Astrocyte (in vitro differentiated cells and primary cell): ENCODE data around the gene SLC24A5. TPM values are rescaled to one million over a fixed set of nuclear protein-coding genes. Genes with fewer than 3 reads are reported as not detected.

Experiments
- DNase-seq: peaks from one replicate; pipeline ENCODE4 v3.0.0-alpha.2; 2010; ENCODE audit warnings: low read depth
- FAIRE-seq: peaks from 2 replicates; lab custom pipeline; 2011; peaks lifted over from hg19 to GRCh38; lab: Jason Lieb, UNC
- H2AFZ ChIP-seq: 2 replicates; pipeline ENCODE4 v1.6.0; 2012; ENCODE audit warnings: low read depth, low read length, inconsistent platforms
- H3K27ac ChIP-seq: 2 replicates; pipeline ENCODE4 v1.5.1; 2011; ENCODE audit warnings: low read depth, low read length, inconsistent platforms
- H3K27me3 ChIP-seq: 2 replicates; pipeline ENCODE4 v1.6.0; 2011; ENCODE audit warnings: low read length, inconsistent platforms; ENCODE audit not compliant: insufficient read depth
- H3K36me3 ChIP-seq: 2 replicates; pipeline ENCODE4 v1.5.1; 2011; ENCODE audit warnings: low read length, inconsistent platforms; ENCODE audit not compliant: insufficient read depth
- H3K4me1 ChIP-seq: 2 replicates; pipeline ENCODE4 v1.5.1; 2011; ENCODE audit warnings: low read length, inconsistent platforms; ENCODE audit not compliant: insufficient read depth
- H3K4me2 ChIP-seq: 2 replicates; pipeline ENCODE4 v1.6.0; 2012; ENCODE audit warnings: low read length, inconsistent platforms
- H3K4me3 ChIP-seq: 2 replicates; pipeline ENCODE4 v1.5.1; 2011; ENCODE audit warnings: low read depth, mild to moderate bottlenecking, low read length, inconsistent platforms; ENCODE audit not compliant: insufficient read depth
- H3K79me2 ChIP-seq: 2 replicates; pipeline ENCODE4 v1.6.0; 2012; ENCODE audit warnings: mild to moderate bottlenecking, low read length, inconsistent platforms; ENCODE audit not compliant: insufficient read depth
- H3K9ac ChIP-seq: 2 replicates; pipeline ENCODE4 v1.6.0; 2012; ENCODE audit warnings: mild to moderate bottlenecking, low read length, inconsistent platforms
- H3K9me3 ChIP-seq: 2 replicates; pipeline ENCODE4 v1.5.1; 2012; ENCODE audit warnings: low read depth, mild to moderate bottlenecking, low read length, inconsistent platforms; ENCODE audit not compliant: insufficient read depth
- H4K20me1 ChIP-seq: 2 replicates; pipeline ENCODE4 v1.6.0; 2012; ENCODE audit warnings: low read length, inconsistent platforms; ENCODE audit not compliant: insufficient read depth
- H3K27ac Mint-ChIP-seq: one replicate; pipeline ENCODE4 v1.8.0; 2021; ENCODE audit warnings: mild to moderate bottlenecking, mixed read lengths; ENCODE audit not compliant: unreplicated experiment
- H3K27me3 Mint-ChIP-seq: one replicate; pipeline ENCODE4 v1.8.0; 2021; ENCODE audit warnings: low read depth, mixed read lengths; ENCODE audit not compliant: unreplicated experiment
- H3K36me3 Mint-ChIP-seq: one replicate; pipeline ENCODE4 v1.8.0; 2021; ENCODE audit warnings: low read depth, mixed read lengths; ENCODE audit not compliant: unreplicated experiment
- H3K4me1 Mint-ChIP-seq: one replicate; pipeline ENCODE4 v1.8.0; 2021; ENCODE audit warnings: low read depth, mixed read lengths; ENCODE audit not compliant: unreplicated experiment
- H3K4me3 Mint-ChIP-seq: one replicate; pipeline ENCODE4 v1.8.0; 2021; ENCODE audit warnings: mild to moderate bottlenecking, moderate library complexity, mixed read lengths; ENCODE audit not compliant: unreplicated experiment
- H3K9me3 Mint-ChIP-seq: one replicate; pipeline ENCODE4 v1.8.0; 2021; ENCODE audit warnings: mild to moderate bottlenecking, mixed read lengths; ENCODE audit not compliant: unreplicated experiment
- EZH2 ChIP-seq: IDR thresholded peaks from 2 replicates; pipeline ENCODE4 v1.6.1; 2012; ENCODE audit warnings: mild to moderate bottlenecking, low read length, inconsistent platforms; ENCODE audit not compliant: insufficient read depth
- total RNA-seq: library from RNA; stranded (reverse); gene quantifications from 2 replicates; pipeline ENCODE4 v1.2.1, GENCODE V29; 2021
- TF ChIP-seq, protein P1 (sequence below): IDR thresholded peaks from 2 replicates; pipeline ENCODE4 v1.5.1; 2011; ENCODE audit warnings: low read depth, mild to moderate bottlenecking, inconsistent platforms, low read length, moderate library complexity; ENCODE audit not compliant: insufficient read depth

Gene SLC24A5
- total RNA-seq, 1 donor from 2014 or later, result not detected

DNA sequence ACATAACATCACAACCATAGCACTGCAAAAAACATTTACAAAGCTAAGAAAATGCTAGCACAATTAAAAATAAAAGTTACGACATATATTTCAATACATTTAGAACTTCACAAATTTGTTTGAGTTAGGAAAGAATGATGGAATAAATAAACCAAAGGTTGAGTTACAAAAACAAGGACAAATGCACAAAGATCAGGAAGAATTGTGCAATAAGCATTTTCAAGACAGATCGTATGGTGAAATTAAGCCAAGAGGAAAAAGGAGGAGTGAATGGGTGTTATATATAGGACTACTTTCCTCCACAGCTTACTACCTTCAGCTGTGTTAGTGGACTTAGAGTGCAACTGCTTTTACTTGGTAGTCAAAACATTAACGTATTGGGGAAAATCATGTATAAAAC, 64.7 kb downstream of the SLC24A5 start:
- no peak overlapping the region for H3K4me2 ChIP-seq
- Mint-ChIP-seq H3K4me1 (no peaks in the 10 kb centered on the region), H3K27ac (no peak overlapping the region), H3K27me3 (no peaks in the 10 kb centered on the region), H3K9me3 (no peaks in the 10 kb centered on the region), H3K4me3 (no peak overlapping the region), H3K36me3 (no peaks in the 10 kb centered on the region)
- H4K20me1 ChIP-seq, result no peaks in the 10 kb centered on the region
- H3K27ac ChIP-seq, result no peak overlapping the region
- no peaks in the 10 kb centered on the region for H3K9me3 ChIP-seq
- no peak overlapping the region for H2AFZ ChIP-seq
- H3K27me3 ChIP-seq, result no peaks in the 10 kb centered on the region
- no peak overlapping the region for H3K4me3 ChIP-seq
- no peak overlapping the region for H3K9ac ChIP-seq
- H3K4me1 ChIP-seq, result no peaks in the 10 kb centered on the region
- H3K79me2 ChIP-seq, result no peaks in the 10 kb centered on the region
- DNase-seq (no peak), FAIRE-seq (no peak)
- no peaks in the 10 kb centered on the region for H3K36me3 ChIP-seq
- TF ChIP-seq, protein P1, sequence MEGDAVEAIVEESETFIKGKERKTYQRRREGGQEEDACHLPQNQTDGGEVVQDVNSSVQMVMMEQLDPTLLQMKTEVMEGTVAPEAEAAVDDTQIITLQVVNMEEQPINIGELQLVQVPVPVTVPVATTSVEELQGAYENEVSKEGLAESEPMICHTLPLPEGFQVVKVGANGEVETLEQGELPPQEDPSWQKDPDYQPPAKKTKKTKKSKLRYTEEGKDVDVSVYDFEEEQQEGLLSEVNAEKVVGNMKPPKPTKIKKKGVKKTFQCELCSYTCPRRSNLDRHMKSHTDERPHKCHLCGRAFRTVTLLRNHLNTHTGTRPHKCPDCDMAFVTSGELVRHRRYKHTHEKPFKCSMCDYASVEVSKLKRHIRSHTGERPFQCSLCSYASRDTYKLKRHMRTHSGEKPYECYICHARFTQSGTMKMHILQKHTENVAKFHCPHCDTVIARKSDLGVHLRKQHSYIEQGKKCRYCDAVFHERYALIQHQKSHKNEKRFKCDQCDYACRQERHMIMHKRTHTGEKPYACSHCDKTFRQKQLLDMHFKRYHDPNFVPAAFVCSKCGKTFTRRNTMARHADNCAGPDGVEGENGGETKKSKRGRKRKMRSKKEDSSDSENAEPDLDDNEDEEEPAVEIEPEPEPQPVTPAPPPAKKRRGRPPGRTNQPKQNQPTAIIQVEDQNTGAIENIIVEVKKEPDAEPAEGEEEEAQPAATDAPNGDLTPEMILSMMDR, result no peak
- no peak for TF ChIP-seq EZH2

DNA sequence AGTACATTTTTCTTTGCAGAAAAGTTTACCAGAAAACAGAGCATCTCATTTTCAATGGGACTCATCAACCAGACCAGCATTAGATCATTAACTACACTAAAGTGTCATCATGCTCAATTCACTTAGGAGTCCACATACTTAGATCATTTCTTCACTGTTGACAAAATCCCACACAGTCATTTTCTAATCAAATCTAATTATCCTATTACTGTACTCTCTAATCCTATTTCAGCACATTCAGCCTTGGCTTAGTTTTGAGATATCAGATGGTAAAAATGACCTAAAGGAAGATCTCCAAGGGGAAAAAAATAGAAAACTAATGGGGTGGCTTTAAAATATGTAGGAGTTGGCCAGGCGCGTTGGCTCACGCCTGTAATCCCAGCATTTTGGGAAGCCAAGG, 65.5 kb downstream of the SLC24A5 start:
- Histone ChIP-seq H3K79me2 (no peaks in the 10 kb centered on the region), H2AFZ (no peak overlapping the region), H4K20me1 (no peaks in the 10 kb centered on the region), H3K4me1 (peaks cover 2% of the 10 kb centered on the region), H3K9me3 (no peaks in the 10 kb centered on the region), H3K36me3 (no peaks in the 10 kb centered on the region), H3K4me3 (no peak overlapping the region), H3K9ac (no peak overlapping the region), H3K27me3 (no peaks in the 10 kb centered on the region), H3K4me2 (no peak overlapping the region), H3K27ac (no peak overlapping the region)
- Mint-ChIP-seq H3K4me3 (no peak overlapping the region), H3K4me1 (peaks cover under 1% of the 10 kb centered on the region), H3K27ac (no peak overlapping the region), H3K27me3 (peaks cover 5% of the 10 kb centered on the region), H3K36me3 (no peaks in the 10 kb centered on the region), H3K9me3 (no peaks in the 10 kb centered on the region)
- FAIRE-seq, result no peak
- no peak for DNase-seq
- TF ChIP-seq, protein P1, result no peak
- TF ChIP-seq EZH2, result no peak

DNA sequence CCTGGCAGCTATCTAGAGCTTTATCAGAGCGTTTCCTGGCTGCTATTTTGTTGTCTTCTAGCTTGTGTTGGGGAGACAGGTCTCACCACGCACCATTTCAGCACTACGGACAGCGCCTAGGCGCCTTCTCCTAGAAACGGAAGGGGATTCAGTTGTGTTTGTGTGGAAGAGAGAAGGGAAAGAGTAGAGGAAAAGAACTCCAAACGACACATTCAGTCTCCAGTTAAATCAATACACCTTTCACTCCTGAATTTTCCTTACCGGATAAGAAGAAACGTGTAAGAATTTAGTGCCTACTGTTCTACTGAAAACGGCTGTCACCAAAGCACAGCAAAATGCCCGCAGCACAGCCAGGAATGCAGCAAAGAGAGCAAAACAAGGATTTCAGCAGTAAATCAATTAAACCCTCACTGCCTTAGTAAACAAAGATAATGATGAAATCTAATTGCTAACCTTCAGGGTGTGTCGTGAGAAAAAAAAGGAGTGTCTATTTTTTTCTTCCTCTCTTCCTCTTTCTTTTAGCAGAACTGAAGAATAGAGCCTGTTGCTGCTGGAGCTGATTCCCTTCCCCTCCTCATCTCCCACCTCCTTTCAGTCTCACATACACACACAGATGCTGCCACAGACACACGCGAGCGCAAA, 70.3 kb downstream of the SLC24A5 start:
- Histone ChIP-seq H3K9me3 (no peaks in the 10 kb centered on the region), H3K4me3 (peak overlapping the region; percentile 45), H3K79me2 (no peaks in the 10 kb centered on the region), H3K4me2 (peak overlapping the region; percentile 84), H4K20me1 (no peaks in the 10 kb centered on the region), H3K9ac (no peak overlapping the region), H3K27me3 (peaks cover 4% of the 10 kb centered on the region), H3K36me3 (no peaks in the 10 kb centered on the region), H2AFZ (peak overlapping the region; percentile 47), H3K27ac (no peak overlapping the region), H3K4me1 (peaks cover 7% of the 10 kb centered on the region)
- Mint-ChIP-seq H3K36me3 (no peaks in the 10 kb centered on the region), H3K27me3 (peaks cover 25% of the 10 kb centered on the region), H3K4me1 (peaks cover 3% of the 10 kb centered on the region), H3K9me3 (no peaks in the 10 kb centered on the region), H3K4me3 (peak overlapping the region; percentile 87), H3K27ac (no peak overlapping the region)
- peak; percentile 64 for FAIRE-seq
- peak; percentile 51 for DNase-seq
- no peak for TF ChIP-seq EZH2
- TF ChIP-seq, protein P1, result no peak
